ENCODE results near the gene MAG.

- no peak for TF ChIP-seq CTCF (conservative IDR thresholded peaks at IDR 0.05 in 1 of 2, IDR thresholded peaks at IDR 0.05 in 1 of 2; ENCODE audit: extremely low read depth in 1 of 2, insufficient read depth in 1 of 2, low read depth in 1 of 2, low read length in 2 of 2)
- no peak for TF ChIP-seq EZH2 (IDR thresholded peaks at IDR 0.05; ENCODE audit: borderline replicate concordance, low read length)
These were observed 38.4 kb upstream of the MAG start for GRCh38 chr19:35253316-35254286.
